Lung (tissue), 12 donors: ENCODE data around the gene HTRA3. TPM values are rescaled to one million over a fixed set of nuclear protein-coding genes. Genes with fewer than 3 reads are reported as not detected.

Experiments
- ATAC-seq: fragments of 200-7000 bp; cut with Tn5 transposase; one replicate; pipeline ENCODE4 v1.9.1; 2020; ENCODE audit warnings: moderate number of reproducible peaks; ENCODE audit not compliant: insufficient read depth, low FRiP score
- DNase-seq, 3 donors: peaks; one replicate each; pipeline ENCODE4 v3.0.0-alpha.2; 2013 to 2017
- H3K27ac ChIP-seq, 2 donors: one replicate each; pipeline ENCODE4 v1.5.1; 2013; ENCODE audit warnings: mild to moderate bottlenecking in 2 of 2, moderate library complexity in 2 of 2, control low read depth in 1 of 2, inconsistent platforms in 1 of 2, low read depth in 1 of 2, low read length in 1 of 2
- H3K27me3 ChIP-seq, 3 donors: one replicate each; pipeline ENCODE4 v1.5.1; 2013; ENCODE audit warnings: low read length in 2 of 3; ENCODE audit not compliant: control insufficient read depth in 3 of 3, insufficient read depth in 3 of 3
- H3K36me3 ChIP-seq, 4 donors: one replicate each; pipeline ENCODE4 v1.5.1; 2013; ENCODE audit warnings: low read length in 4 of 4, mild to moderate bottlenecking in 1 of 4, moderate library complexity in 1 of 4; ENCODE audit not compliant: control insufficient read depth in 4 of 4, insufficient read depth in 4 of 4
- H3K4me1 ChIP-seq, 5 donors: one replicate each; pipeline ENCODE4 v1.5.1; 2013; ENCODE audit warnings: low read length in 5 of 5, mild to moderate bottlenecking in 2 of 5, moderate library complexity in 1 of 5; ENCODE audit not compliant: control insufficient read depth in 5 of 5, insufficient read depth in 5 of 5
- H3K4me3 ChIP-seq: one replicate; pipeline ENCODE4 v1.5.1; 2013; ENCODE audit warnings: mild to moderate bottlenecking, control low read depth, moderate library complexity
- H3K9ac ChIP-seq, 2 donors: one replicate each; pipeline ENCODE4 v1.5.1; 2013; ENCODE audit warnings: low read length in 2 of 2, control low read depth in 1 of 2; ENCODE audit not compliant: insufficient read depth in 1 of 2
- H3K9me3 ChIP-seq, 4 donors: one replicate each; pipeline ENCODE4 v1.5.1; 2013; ENCODE audit warnings: low read length in 3 of 4, mild to moderate bottlenecking in 1 of 4, moderate library complexity in 1 of 4; ENCODE audit not compliant: control insufficient read depth in 4 of 4, insufficient read depth in 3 of 4
- CTCF ChIP-seq: IDR thresholded peaks from 2 replicates; pipeline ENCODE4 v1.5.1; 2012; ENCODE audit warnings: mild to moderate bottlenecking; ENCODE audit errors: control extremely low read depth, extremely low read depth
- WGBS, 2 donors: extraction: QIAGEN DNeasy Blood & Tissue Kit; methylation state at CpG; one replicate each; pipeline ENCODE4 v1.1.7; 2013; 5-methylcytosine and 5-hydroxymethylcytosine counted together
- polyA plus RNA-seq, 2 donors: library from polyadenylated mRNA; stranded (reverse); fragments of 200-250 nt; gene quantifications; one replicate each; pipeline ENCODE4 v1.2.1, GENCODE V29; 2013
- total RNA-seq, 2 donors: library from RNA; depleted of rRNA in 1 of 2; stranded (reverse); fragments of >200 nt in 1 of 2; gene quantifications; one replicate each; pipeline ENCODE4 v1.2.1, GENCODE V29; 2014 to 2021
- donor health status: control.
- donor health status: control.
- donor health status: Bipolar disorder and iron deficiency.
- donor health status: healthy.
- donor health status: DM: yes; HTN: yes; CAD: no.

Gene HTRA3
- total and polyA plus RNA-seq, 4 donors: 9.5 to 23.5 (median 17.8) TPM

DNA sequence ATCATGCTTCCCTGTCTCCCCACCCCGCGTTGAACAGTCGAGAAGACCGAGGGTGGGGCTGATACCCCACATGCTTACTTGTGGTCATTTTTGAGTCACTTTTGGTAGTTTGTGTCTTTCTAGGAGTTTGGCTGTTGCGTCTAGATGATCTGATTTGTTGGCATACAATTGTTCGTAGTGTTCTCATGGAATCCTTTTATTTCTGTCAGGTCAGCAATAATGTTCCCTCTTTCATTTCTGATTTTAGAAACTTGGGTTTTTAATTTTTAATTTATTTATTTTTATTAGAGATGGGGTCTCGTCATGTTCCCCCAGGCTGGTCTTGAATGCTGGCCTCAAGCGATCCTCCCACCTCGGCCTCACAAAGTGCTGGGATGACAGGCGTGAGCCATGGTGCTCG lies 39.5 kb upstream of the HTRA3 start:
- Histone ChIP-seq H3K27me3 (no peaks in the 10 kb centered on the region), H3K4me3 (no peak overlapping the region), H3K36me3 (peaks cover 0 to 54% (median 13%) of the 10 kb centered on the region in 4 donors), H3K9me3 (no peaks in the 10 kb centered on the region), H3K27ac (no peak overlapping the region), H3K4me1 (peaks cover 0 to 17% (median 9%) of the 10 kb centered on the region in 5 donors), H3K9ac (no peak overlapping the region)
- DNase-seq (no peak), ATAC-seq (no peak)
- TF ChIP-seq CTCF: no peak
- WGBS, 2 donors: 95 to 96% methylated on average over 11 of the region's 11 CpGs

DNA sequence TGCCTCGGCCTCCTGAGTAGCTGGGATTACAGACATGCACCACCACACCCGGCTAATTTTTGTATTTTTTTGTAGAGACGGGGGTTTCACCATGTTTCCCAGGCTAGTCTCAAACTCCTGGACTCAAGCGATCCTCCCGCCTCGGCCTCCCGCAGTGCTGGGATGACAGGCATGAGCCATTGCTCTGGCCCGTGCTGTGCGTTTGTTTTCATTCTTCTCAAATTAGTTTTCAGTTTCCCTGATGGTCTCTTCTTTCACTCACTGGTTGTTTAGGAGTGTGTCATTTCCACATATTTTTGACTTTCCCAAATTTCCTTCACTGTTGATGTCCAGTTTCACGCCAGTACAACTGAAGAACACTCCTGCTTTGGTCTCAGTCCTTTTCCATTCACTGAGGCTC lies 38.7 kb upstream of the HTRA3 start:
- DNase-seq (no peak), ATAC-seq (no peak)
- H3K4me1 ChIP-seq: peaks cover 0 to 17% (median 4%) of the 10 kb centered on the region in 5 donors
- WGBS, 2 donors: 95 to 98% methylated on average over 10 of the region's 10 CpGs
- H3K9me3 ChIP-seq: no peaks in the 10 kb centered on the region
- H3K36me3 ChIP-seq: peaks cover 0 to 57% (median 13%) of the 10 kb centered on the region in 4 donors
- no peak for TF ChIP-seq CTCF
- no peak overlapping the region for H3K4me3 ChIP-seq
- no peak overlapping the region for H3K27ac ChIP-seq
- no peak overlapping the region for H3K9ac ChIP-seq
- H3K27me3 ChIP-seq: no peaks in the 10 kb centered on the region

- ATAC-seq (no peak), DNase-seq (no peak)
- Histone ChIP-seq H3K4me1 (peaks cover 0 to 17% (median 0%) of the 10 kb centered on the region in 5 donors), H3K27ac (no peak overlapping the region), H3K36me3 (peaks cover 0 to 58% (median 13%) of the 10 kb centered on the region in 4 donors), H3K9ac (no peak overlapping the region), H3K4me3 (no peak overlapping the region), H3K27me3 (no peaks in the 10 kb centered on the region), H3K9me3 (no peaks in the 10 kb centered on the region)
- no peak for TF ChIP-seq CTCF
- WGBS, 2 donors: 95 to 98% methylated on average over 21 of the region's 21 CpGs
Measured at GRCh38 chr4:8231551-8232049, 38.0 kb upstream of the HTRA3 start.

DNA sequence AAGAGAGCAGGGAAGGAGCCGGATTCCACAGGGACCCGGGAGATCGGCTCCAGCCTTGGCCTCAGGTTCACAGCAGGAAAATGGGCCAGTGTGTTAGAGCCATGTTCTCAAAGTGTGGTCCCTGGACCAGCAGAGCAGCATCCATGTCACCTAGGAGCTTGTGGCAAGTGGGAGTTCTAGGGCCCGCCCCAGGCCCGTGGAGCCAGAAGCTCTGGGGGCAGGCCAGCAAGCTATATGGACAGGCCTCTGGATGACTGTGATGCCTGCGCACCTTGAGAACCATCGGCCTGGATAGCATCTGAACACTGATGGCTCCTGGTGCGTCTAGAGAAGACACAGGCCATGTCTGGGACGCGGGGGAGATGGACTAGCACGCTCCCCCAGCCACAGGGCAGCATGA lies 36.8 kb upstream of the HTRA3 start:
- no peaks in the 10 kb centered on the region for H3K27me3 ChIP-seq
- DNase-seq: no peak
- ATAC-seq: no peak
- H3K27ac ChIP-seq: no peak overlapping the region
- no peaks in the 10 kb centered on the region for H3K9me3 ChIP-seq
- 96 to 97% methylated on average over 11 of the region's 11 CpGs for WGBS, 2 donors
- H3K9ac ChIP-seq: no peak overlapping the region
- TF ChIP-seq CTCF: no peak
- H3K4me3 ChIP-seq: no peak overlapping the region
- H3K4me1 ChIP-seq: peaks cover 0 to 12% (median 0%) of the 10 kb centered on the region in 5 donors
- peaks cover 0 to 58% (median 13%) of the 10 kb centered on the region in 4 donors for H3K36me3 ChIP-seq
